Suppressor macrophage treated with lipopolysaccharide for 1 hour (primary cell): ENCODE results near the gene LRRIQ4.
A peak's percentile ranks its signal among the peaks of the same experiment; 100 is the strongest.

Experiments
- DNase-seq, 3 donors: peaks; one replicate each; pipeline ENCODE4 v3.0.0-alpha.2; 2020 to 2022

Gene LRRIQ4

DNA sequence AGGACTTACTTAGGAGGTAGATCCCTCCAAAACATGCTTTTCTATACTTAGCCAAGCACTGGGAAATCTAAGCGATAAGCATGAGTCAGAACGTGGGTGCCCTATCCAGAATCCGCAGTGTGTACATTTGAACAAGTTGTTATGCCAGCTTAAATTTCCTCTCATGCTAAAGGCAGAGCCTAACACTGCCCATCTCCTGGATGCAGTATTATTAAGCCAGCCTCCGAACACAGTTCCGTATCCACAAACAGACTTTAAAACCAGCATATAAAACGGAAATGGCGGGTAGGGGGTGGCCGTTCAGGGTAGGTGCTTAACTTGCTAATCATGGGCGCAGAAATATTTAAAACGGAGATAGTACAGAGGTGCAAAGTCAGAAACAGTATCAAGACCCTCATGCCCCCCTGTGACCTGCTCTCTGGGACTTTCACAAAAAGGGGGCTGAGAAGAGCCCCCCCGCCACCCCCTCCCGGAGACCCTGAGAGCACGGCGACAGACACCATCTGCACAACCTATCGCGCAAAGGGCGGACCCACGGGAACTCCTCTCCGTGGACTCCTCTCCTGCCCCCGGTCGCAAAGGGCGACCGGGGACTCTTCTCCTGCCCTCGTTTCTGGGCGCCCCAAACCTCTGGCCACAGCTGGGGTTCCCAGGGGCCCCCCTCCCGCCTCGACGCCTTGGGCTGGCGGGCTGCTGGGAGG lies 889 bp upstream of the LRRIQ4 start:
- peak in 2 of 3 donors; percentile 32 to 37 for DNase-seq

DNA sequence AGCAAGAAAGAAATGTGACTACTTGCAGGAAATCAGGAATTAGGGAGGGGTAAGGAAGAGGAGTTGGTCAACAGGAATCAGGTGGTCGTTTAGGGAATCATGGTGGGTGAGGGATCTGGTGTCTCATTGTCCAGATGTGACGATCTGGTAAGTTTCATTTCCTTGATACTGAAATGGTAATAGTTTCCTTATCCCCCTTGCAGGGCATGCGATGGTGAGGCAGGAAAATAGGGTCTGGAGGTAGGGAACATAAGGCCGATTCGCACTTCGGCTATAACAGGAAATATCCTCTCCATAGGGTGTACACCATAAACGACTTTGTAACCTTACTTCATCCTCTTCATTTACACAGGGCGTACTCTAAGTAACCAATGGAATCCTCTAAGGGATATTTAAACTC lies 608 bp downstream of the LRRIQ4 start:
- peak; percentile 17 to 50 (median 32) for DNase-seq

DNA sequence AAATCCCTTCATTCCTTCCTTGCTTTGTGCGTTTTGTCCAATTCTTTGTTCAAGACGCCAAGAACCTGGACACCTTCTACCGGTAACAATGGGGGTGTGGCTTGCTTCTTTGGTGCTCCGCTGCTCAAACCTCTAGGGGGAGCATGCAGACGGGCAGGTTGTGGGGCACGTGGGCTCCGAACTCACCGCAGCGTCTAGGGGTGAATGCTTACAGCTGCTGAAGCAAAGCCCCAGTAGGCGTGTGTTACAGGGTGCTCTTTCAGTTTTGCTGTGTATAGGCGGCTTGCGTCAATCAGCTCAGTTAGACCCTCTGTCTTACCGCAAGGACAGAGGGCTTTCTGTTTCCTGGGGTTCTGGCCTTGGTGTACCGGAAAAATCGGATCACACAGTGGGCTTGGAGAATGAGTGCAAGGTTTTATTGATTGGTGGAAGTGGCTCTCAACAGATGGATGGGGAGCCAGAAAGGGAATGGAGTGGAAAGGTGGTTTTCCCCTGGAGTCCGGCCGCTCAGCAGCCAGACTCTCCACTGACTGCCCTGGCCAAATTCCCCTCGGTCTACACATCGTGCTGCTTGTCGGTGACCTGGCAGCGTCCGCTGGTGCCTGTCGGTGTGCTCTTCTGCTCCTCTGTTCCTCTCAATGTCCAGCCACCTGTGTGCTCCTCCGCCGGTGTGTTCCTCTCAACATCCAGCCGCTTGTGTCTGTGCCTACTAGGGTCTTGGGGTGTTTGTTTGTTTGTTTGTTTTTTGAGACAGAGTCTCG lies 1.3 kb downstream of the LRRIQ4 start:
- DNase-seq, result peak; percentile 46 to 60 (median 51)

GRCh38 chr3:169815590-169816150 lies 3.0 kb downstream of the LRRIQ4 start:
- DNase-seq, result no peak

DNA sequence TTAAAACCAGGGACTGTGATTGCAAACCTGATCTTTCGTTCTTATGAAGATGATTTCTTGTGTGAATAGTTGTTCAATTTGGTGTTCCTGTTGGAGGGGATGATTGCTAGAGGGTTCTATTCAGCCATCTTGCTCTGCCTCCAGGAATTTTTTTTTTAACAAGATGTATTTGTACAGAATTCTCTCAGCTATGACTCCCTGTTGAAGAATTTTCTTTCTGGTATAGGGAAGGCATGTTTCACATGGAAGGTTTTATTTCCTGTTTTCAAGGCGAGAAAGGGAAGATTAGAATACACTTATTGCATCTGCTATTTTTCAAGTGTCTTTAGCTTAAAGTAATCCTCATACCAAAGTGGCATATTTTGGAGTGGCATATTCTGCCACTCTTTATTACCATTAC lies 5.6 kb downstream of the LRRIQ4 start:
- DNase-seq, result peak in 1 of 3 donors; percentile 11

DNA sequence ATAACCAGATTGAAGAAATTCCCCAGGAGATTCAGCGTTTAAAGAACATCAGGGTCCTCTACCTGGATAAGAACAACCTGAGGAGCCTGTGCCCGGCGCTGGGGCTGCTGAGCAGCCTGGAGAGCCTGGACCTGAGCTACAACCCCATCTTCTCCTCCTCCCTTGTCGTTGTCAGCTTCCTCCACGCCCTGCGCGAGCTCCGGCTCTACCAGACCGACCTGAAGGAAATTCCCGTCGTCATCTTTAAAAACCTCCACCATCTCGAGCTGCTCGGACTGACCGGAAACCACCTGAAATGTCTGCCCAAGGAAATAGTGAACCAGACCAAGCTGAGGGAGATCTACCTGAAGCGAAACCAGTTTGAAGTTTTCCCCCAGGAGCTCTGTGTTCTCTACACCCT lies 9.4 kb downstream of the LRRIQ4 start:
- no peak for DNase-seq

DNA sequence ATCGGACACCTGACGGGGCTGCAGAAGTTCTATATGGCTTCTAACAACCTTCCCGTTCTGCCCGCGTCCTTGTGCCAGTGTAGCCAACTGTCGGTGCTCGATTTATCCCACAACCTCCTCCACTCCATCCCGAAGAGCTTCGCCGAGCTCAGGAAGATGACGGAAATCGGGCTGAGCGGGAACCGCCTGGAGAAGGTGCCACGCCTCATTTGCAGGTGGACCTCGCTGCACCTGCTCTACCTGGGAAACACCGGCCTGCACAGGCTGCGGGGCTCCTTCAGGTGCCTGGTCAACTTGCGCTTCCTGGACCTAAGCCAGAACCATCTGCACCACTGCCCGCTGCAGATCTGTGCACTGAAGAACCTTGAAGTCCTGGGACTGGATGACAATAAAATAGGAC lies 9.9 kb downstream of the LRRIQ4 start:
- no peak for DNase-seq

GRCh38 chr3:169822983-169823382 lies 10.3 kb downstream of the LRRIQ4 start:
- no peak for DNase-seq

DNA sequence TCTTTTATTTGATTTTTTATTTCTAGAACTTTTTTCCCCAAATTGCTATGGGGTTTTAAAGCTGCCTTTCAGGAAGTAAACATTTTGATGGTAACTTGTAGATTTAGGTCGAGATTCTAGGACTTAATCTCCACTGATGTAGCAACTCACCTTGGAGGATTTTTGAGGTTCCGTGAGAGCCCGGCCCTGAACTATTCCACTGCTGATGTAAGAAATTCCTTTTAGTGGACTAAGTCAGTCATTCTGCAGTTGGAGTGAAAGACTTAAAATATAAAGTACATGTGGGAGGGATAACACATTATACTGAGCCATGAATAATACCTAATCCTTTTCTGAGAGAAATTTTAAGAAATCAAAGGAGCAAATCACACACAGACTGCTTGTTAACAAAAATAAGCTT lies 12.6 kb downstream of the LRRIQ4 start:
- no peak for DNase-seq

- peak; percentile 20 to 40 (median 37) for DNase-seq
These were observed 15.0 kb downstream of the LRRIQ4 start for GRCh38 chr3:169827712-169828111.

- no peak for DNase-seq
These were observed 22.9 kb downstream of the LRRIQ4 start for GRCh38 chr3:169835533-169835932.

DNA sequence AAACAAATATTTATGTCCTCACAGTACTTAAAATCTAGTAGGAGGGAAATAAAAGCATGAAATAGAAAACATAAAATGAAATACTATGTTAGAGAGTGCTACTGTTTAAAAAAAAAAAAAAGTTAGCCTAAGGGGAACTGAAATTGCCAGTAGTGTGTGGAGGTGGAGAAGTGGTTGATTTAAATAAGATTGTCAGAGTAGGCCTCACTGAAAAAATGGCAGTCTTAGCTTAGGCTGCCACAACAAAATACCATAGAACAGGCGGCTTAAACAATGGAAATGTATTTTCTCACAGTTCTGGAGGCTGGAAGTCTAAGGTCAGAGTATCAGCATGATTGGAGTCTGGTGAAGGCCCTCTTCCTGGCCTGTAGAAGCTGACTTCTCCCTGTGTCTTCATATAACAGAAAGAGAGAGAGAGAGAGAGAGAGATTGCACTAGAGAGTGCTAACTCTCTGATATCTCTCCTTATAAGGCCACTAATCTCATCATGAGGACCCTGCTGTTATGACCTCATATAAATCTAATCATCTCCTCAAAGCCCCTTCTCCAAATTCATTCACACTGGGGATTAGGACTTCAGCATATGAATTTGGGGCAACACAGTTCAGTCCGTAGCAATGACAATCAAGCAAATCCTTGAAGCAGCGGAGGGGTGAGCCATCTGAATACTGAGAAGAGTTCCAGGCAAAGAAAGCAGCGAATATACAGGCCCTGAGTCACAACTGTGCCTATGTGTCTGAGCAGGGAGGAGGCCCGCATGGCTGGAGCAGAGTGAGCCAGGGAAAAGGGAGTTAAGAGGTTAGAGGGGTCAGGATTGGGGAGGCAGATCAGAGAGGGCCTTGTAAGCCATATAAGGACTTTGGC lies 23.6 kb downstream of the LRRIQ4 start:
- DNase-seq, result peak in 1 of 3 donors; percentile 26

GRCh38 chr3:169836942-169837275 lies 24.2 kb downstream of the LRRIQ4 start:
- DNase-seq, result no peak

- no peak for DNase-seq
These were observed 25.9 kb downstream of the LRRIQ4 start for GRCh38 chr3:169838511-169839030.

DNA sequence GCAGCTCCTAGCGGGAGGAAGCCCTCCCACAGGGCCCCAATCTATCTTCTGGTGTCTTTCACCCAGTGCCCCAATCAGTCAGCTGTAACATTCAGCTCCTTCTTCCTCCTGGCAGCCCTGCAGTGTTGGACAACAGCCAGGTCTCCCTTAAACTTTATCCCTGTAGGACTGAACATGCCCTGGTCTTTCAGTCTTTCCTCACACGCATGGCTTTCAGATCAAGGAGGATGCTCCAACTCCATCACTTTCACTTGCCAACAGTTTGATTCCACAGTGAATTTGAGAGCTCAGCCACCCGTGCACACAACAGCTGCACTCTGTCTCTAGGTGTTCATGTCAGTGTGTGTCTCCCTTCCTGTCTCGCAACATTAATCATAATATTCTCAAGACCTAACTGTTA lies 28.5 kb downstream of the LRRIQ4 start:
- DNase-seq, result no peak

DNA sequence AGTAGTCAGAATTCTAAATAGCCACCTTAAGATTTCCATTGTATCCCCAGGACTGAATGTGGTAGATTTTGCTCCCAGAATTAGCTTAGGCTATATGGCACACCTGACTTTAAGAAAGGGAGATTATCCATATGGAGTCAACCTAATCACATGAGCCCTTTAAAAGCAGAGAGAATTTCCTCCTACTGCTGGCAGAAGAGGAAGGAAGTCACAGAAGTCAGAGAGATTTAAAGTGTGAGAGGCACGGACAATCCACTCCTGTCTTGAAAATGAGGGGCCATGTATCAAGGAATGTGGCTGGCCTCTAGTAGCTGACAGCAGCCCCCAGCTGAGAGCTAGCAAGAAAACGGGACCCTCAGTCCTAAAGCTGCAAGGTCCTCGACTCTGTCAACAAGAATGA lies 30.3 kb downstream of the LRRIQ4 start:
- peak; percentile 17 to 29 (median 24) for DNase-seq

DNA sequence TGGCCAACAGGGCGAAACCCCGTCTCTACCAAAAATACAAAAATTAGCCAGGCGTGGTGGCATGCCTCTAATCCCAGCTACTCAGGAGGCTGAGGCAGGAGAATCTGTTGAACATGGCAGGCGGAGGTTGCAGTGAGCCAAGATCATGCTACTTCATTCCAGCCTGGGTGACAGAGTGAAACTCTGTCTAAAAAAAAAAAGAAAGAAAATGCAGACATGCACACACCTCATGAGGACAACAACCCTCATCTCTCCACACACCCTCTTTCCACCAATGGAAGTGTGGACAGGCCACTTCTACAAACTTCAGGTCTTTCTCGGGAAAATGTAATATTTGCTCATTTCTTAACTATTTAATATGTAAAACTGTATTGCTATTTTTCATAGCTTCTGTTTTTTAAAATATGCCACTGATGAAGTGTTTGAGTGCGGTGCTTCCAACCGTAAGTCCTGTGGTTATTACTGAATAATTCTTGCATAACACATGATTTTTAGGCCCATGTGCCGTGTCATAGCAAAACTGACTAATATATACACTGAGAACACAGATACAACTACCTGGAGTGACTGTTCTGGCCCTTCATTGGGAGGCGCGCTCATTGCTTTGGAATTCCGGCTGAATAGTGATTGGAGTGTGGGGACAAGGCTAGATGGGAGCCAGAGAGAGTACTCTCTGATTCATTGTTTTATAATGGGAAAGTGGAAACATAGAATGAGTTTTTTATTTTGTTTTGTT lies 34.0 kb downstream of the LRRIQ4 start:
- DNase-seq, result no peak

GRCh38 chr3:169847896-169848295 lies 35.2 kb downstream of the LRRIQ4 start:
- DNase-seq, result no peak

DNA sequence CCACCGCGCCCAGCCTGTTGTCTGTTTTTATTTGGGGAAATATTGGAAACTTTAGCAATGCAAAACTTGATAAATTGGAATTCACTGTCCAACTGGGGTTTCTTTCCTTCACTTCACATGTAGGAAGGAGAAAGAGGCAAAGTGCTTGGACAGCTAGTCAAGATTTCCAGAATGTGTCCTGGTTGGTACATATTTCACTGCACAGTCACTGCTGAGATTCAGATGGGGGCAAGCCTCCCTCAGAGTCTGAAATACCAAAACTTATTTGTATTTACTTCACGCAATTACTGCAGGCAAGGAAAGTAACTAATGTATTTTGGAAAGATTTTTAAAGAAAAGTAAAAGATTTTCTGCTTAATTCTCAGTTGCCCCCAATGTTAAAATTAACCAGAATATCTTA lies 36.1 kb downstream of the LRRIQ4 start:
- DNase-seq, result no peak

- no peak for DNase-seq
These were observed 37.9 kb downstream of the LRRIQ4 start for GRCh38 chr3:169850618-169851017.

GRCh38 chr3:169855514-169855913 lies 42.8 kb downstream of the LRRIQ4 start:
- no peak for DNase-seq

- DNase-seq, result no peak
These were observed 45.1 kb downstream of the LRRIQ4 start for GRCh38 chr3:169857811-169858210.
